Activated naive CD4-positive, alpha-beta T cell (primary cell): Measurements from ENCODE around the gene SALL1.

ENCODE experiments used
- DNase-seq, 4 experiments: peaks; one replicate each; lab custom pipeline; 2025; lab: John Stamatoyannopoulos, UW

Gene SALL1

DNA sequence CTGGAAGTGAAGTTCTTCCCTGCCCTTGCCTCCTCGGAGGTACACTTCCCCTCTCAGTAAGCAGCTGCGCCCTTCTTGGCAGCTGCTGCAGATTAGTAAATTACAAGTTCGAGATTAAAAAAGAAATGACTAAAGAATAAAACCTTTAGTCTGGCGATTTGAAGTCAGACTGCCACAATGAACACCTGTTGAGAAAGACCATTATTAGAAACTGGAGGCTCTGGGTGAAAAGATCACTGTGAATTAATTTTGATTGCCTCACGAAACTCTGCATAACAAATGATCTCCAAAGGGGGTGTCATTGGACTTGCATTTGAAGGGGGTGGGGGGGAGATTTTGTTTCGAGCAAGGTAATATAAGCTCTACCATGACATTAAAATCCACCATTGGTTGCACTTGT is 39.3 kb downstream of the SALL1 start:
- no peak for DNase-seq

DNA sequence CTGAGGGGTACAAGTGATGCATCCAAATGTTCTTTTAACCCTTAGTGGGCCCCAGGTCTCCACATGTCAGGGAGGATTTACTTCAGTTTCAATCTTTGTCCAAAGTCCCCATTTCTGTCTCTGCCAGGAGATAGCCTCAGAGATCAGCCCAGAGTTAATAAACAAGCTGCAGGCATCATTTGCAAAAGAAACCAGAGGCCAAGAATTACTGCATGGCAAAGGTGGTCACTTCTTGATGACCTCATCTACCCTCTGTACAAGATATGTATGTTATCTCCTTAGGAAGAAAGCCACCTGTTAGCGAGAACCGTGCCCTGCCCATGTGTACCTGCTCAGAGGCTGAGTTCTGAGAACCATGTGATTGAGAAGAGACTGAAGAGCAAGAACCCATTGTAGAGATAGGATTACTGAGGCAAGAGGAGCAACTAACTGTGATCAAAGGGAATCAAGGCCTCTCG is 40.3 kb downstream of the SALL1 start:
- DNase-seq = no peak

- DNase-seq = no peak
Observed at GRCh38 chr16:51109173-51109572, 41.9 kb downstream of the SALL1 start.

DNA sequence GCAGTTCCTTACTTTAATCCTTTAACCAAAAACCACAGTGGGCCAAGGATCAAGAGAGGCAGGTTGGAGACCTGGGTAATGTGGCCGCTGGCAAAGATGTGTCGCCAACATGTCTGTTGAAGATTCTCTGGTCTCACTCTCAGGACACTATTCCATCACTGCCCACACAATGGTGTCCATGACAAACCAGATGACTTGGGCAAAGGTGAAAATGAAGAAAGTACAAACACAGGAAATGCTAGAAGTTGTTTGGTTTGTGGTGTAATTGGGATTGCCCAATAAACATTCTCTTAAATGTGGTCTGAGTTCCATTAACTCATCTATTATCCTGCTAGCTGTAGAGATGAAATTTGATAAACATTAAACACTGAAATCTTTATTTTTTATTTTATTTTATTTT is 43.3 kb downstream of the SALL1 start:
- DNase-seq = no peak

DNA sequence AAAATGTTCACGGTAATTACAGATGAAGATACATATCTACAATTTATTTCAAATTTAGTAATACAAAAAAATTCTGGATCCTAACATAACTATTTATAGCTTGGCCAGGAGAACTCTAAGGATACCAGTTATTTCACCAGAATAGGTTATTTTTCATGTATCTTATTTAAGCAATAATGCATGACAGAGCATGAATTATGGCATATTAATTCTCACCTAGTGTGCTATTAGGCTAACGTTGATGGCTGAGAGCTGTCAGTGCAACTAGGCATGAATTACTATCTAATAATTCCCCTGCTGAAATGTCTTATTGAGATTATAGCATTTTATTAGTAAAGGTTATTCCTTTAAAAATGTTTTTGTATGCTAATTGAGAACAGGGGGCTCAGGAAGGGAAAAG is 44.5 kb downstream of the SALL1 start:
- no peak for DNase-seq

- no peak for DNase-seq
Observed at GRCh38 chr16:51103590-51103989, 47.5 kb downstream of the SALL1 start.

DNA sequence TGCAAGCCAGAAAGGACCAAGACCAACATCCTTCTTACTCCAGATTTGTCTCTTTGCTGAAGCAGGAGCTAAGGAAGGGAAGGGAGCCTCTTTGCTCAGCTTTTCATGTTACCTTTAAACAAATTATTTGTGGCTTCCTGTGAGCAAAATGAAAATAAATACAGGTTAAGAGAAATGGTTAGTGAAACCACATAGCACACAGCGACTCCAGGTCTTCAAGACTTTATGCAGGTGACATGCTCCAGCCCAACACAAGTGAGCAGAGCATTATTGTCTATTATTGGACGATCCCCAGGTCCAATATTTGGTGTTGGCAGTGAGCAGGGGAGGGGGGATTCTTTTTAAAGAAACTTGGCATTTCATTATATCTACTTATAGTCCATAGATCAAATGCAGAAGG is 53.3 kb downstream of the SALL1 start:
- no peak for DNase-seq

- DNase-seq = no peak
Observed at GRCh38 chr16:51095890-51096626, 55.0 kb downstream of the SALL1 start.

DNA sequence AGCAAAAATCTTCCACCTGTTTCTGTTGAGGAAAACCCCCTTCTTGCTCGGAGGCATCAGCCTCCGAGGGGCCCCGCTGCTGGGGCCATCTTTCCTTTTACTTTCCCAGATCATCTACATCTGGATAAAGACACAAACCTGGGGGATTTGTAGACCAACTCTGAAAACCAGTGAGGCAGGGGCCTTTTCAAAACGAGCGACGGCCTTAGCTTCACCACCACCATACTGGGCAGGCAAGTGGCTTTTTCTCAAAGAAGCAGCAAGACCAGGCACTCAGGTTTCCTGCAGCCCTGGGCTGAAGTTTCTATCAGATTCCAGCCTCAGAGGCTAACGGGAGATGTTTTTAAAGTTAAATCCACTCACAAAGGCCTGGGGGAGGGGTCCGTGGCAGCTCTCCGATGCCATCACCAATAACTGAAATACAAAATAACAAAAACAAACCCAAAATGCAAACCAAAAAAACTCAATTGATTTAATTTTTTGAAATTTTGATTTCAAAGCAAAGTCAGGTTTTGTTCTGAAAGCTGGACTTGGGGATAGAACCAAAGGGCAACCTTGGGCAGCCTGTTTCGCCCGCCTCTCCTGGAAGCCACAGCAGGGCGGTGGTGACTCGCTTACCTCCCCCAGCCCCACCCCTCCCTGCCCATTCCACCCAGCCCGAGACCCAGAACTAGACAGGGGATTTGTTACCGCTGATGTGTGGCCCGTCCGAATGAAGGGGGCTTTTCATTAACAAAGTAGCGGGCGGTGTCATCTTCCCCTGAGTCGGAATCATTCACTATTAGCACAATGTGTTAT is 55.8 kb downstream of the SALL1 start:
- no peak for DNase-seq

DNA sequence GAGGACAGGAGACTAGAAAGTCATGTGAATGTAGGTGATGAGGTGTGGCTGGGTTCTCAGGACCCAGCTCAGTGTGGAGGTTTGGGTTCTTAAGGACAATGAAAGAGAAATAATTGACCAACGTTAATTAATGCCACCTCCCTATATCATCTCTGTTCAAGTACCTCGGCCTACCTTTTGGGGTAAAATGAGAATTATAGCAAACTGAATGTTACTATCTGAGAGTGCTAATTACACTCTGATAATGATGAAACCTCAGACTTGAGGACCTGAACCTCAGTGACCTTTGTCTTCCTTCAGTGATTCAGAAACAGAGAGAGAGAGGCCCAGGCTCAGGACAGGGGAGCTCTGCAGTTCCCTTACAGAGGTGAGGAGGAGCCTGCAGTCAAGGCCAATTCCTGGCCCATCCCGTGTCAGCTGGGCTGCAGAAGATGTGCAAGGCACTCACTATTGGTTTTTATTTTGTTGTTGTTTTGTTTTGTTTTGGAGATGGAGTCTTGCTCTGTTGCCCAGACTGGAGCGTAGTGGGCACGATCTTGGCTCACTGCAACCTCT is 57.3 kb downstream of the SALL1 start:
- no peak for DNase-seq
